NCI-H82 (cell line): ENCODE data around the gene LRRC23.

Experiments used
- DNase-seq: peaks from one replicate; lab custom pipeline; 2025; lab: John Stamatoyannopoulos, UW

The LRRC23 gene

GRCh38 chr12:6943722-6944380, 39.2 kb downstream of the LRRC23 start, which contains the start of the genes C12orf57 and RNU7-1:
C12orf57 (plus strand) TSS chr12:6944022; CDS start chr12:6944122, 100 bp downstream.
RNU7-1 (plus strand) TSS chr12:6943816.
- DNase-seq: peak; percentile 98

GRCh38 chr12:6944381-6945186, 40.0 kb downstream of the LRRC23 start:
- DNase-seq: peak; percentile 98

- no peak for DNase-seq
These were observed 41.0 kb downstream of the LRRC23 start for GRCh38 chr12:6945613-6946012.

- DNase-seq: peak; percentile 96
These were observed 41.7 kb downstream of the LRRC23 start for GRCh38 chr12:6946033-6946919.

GRCh38 chr12:6946920-6947374, 42.3 kb downstream of the LRRC23 start:
- no peak for DNase-seq

GRCh38 chr12:6947615-6948014, 43.0 kb downstream of the LRRC23 start:
- DNase-seq: no peak

GRCh38 chr12:6948873-6949594, 44.4 kb downstream of the LRRC23 start:
- no peak for DNase-seq

- peak; percentile 54 for DNase-seq
These were observed 45.8 kb downstream of the LRRC23 start for GRCh38 chr12:6950401-6950801.

- DNase-seq: no peak
These were observed 46.4 kb downstream of the LRRC23 start, which contains the start of gene PTPN6 for GRCh38 chr12:6950811-6951540. PTPN6 (plus strand) TSS chr12:6951356; CDS start chr12:6951513, 157 bp downstream.

- DNase-seq: no peak
These were observed 47.0 kb downstream of the LRRC23 start for GRCh38 chr12:6951551-6952120.

- DNase-seq: no peak
These were observed 47.7 kb downstream of the LRRC23 start for GRCh38 chr12:6952121-6952862.

- no peak for DNase-seq
These were observed 48.3 kb downstream of the LRRC23 start for GRCh38 chr12:6952863-6953441.

GRCh38 chr12:6953442-6954315, 49.1 kb downstream of the LRRC23 start:
- no peak for DNase-seq

GRCh38 chr12:6954316-6955107, 49.9 kb downstream of the LRRC23 start:
- DNase-seq: no peak

GRCh38 chr12:6955108-6956020, 50.7 kb downstream of the LRRC23 start:
- DNase-seq: no peak

- DNase-seq: no peak
These were observed 51.6 kb downstream of the LRRC23 start for GRCh38 chr12:6956021-6956727.
